Kasumi-1 (cell line): Measurements from ENCODE around the gene ATF4.

Experiments used
- DNase-seq, 2 experiments: peaks; one replicate each; lab custom pipeline; 2025; lab: John Stamatoyannopoulos, UW

ATF4 gene

GRCh38 chr22:39556970-39557841 is 36.8 kb downstream of the ATF4 start:
- no peak for DNase-seq

- no peak for DNase-seq
Observed at GRCh38 chr22:39558254-39558727, 37.9 kb downstream of the ATF4 start.

GRCh38 chr22:39558950-39559349 is 38.6 kb downstream of the ATF4 start:
- DNase-seq = no peak

- no peak for DNase-seq
Observed at GRCh38 chr22:39559456-39560105, 39.2 kb downstream of the ATF4 start.

- DNase-seq = no peak
Observed at GRCh38 chr22:39560127-39560526, 39.8 kb downstream of the ATF4 start.

GRCh38 chr22:39562839-39563489 is 42.6 kb downstream of the ATF4 start:
- no peak for DNase-seq

GRCh38 chr22:39563571-39564428 is 43.4 kb downstream of the ATF4 start:
- DNase-seq = no peak

DNA sequence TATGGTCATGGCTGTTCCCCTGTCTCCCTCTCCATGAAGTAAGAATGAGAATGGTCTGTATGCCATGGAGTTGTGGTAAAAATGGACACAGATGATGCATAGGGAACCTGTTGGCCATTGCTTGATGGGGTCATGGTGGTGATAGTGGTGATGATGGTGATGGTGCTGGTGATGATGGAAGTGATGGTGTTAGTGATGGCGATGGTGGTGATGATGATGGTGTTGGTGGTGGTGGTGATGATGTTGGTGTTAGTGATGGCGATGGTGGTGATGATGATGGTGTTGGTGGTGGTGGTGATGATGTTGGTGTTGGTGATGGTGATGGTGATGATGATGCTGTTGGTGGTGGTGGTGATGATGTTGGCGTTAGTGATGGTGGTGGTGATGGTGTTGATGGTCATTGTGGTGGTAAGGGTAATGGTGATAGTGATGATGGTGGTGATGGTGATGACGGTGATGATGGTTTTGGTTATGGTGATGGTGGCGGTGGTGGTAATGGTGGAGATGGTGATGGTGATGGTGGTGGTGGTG is 45.1 kb downstream of the ATF4 start:
- no peak for DNase-seq

DNA sequence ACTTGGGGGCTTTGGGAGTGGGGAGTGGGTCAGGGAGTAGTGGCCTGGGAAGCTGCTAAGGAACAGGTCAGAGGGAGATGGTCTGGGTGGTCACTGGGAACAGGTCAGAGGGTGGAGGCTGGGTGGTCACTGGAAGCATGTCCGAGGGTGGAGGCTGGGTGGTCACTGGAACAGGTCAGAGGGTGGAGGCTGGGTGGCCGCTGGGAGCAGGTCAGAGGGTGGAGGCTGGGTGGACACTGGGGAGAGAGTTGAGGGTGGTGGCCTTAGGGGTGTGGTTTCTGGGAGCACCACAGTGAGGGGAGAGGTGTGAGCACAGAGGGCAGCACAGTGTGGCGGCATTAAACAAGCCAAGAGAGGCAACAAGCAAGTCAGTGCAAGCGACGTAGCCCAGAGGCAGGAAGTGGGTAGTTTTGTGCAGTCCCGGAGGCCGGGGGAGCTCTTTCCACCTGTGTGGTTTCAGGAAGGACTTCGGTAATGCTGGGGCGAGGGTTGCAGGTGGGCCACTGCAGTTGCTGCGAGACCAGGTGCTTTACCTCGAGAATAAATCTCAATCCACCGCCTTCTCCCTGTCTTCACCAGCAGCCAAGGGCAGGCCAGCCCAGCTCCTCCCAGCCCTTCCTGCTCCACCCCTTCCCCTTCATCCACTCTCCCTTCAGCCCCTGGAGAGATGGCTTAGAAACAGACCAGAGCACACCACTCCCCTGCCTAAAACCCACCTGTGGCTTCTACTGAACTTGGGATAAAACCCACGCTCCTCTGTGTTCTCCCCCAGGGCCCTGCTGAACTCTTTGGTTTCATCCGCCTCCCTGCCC is 47.0 kb downstream of the ATF4 start:
- DNase-seq = no peak

DNA sequence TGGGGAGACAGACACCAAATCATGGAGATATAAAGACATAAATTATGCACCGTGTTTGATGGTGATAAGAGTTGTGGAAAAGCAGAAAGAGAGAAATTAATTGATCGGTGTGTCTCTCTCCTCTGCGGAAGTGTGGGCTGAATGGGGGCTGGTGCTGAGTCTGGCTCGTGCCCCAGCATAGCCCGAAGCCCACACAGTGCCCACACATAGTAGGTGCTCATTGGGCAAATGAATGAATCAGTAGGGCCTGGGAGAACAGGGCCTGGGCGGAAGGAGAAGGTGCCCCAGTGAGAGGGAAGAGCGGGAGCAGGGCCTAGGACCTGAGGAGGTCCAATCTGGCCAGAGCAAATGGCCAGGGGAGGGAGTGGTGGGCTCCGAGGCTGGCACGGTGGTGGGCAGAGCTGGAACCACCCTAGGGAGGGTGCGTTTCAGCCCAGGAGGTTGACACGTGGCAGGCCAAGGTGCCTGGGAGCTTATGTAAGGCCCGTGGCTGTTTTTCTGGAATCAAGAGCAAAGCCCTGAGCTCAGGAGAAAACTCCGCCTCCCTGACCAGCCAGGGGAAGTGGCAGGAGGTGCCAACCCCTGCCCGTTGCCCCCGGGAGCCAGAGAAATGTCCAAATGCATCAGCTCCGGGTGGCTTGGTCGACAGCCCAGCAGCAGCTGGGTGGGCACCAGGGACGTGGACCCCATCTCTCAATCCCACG is 48.1 kb downstream of the ATF4 start:
- no peak for DNase-seq

DNA sequence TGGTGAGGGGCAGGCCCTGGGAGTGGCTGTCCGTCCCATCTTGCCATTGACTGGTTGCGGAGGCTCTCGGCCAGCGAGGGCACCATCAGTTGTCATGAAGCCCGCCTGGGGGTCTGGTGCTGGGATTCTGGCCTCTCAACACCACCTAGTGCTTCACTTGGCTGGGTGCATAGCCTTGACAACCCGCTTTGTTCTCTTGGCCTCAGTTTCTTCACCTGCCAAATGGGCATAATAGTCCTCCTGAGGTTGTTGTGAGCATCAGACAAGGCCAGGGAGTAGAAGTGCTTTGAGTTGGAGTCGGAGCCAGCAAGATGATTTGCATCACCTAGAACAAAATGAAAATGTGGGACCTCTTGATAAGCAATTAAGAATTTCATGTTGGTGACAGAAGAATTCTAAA is 48.7 kb downstream of the ATF4 start:
- DNase-seq = no peak

DNA sequence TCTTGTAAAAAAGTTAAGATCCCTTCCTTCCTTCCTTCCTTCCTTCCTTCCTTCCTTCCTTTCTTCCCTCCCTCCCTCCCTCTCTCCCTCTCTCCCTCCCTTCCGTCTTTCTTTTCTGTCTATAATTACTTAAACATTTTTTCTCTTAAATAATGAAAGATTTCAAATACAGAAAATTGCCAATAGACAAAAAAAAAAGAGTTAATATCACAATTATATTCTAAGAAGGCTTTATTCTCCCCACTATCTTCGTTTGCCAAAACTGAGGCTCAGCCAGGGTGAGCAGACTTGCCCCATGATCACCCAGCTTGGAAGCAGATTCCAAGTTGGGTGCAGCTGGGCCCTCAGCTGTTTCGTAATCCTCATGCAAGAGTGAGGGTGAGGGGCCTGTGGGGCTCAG is 49.9 kb downstream of the ATF4 start:
- no peak for DNase-seq

DNA sequence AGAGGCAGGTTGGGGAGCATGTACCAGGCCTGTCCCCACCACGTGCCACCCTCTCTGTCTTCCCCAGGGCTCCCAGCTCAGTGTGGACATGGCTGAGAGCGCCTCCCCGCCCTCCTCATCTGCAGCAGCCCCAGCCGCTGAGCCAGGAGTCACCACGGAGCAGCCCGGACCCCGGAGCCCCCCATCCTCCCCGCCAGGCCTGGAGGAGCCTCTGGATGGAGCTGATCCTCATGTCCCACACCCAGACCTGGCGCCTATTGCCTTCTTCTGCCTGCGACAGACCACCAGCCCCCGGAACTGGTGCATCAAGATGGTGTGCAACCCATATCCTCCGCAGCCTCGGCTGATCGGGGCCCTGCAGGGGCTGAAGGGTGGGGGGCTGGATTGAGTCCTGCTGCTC is 50.3 kb downstream of the ATF4 start, which contains the start of gene CACNA1I:
CACNA1I (plus strand) TSS at position 89 of the 400 bp plus-strand sequence; CDS start at position 89, 0 bp downstream.
- DNase-seq = no peak

- DNase-seq = no peak
Observed at GRCh38 chr22:39571538-39571937, 51.2 kb downstream of the ATF4 start.
